ENCODE data around the gene ISL2. TPM values are rescaled to one million over a fixed set of nuclear protein-coding genes. Genes with fewer than 3 reads are reported as not detected.

ISL2 gene
- total RNA-seq, 1 donor from 2014 or later = not detected

DNA sequence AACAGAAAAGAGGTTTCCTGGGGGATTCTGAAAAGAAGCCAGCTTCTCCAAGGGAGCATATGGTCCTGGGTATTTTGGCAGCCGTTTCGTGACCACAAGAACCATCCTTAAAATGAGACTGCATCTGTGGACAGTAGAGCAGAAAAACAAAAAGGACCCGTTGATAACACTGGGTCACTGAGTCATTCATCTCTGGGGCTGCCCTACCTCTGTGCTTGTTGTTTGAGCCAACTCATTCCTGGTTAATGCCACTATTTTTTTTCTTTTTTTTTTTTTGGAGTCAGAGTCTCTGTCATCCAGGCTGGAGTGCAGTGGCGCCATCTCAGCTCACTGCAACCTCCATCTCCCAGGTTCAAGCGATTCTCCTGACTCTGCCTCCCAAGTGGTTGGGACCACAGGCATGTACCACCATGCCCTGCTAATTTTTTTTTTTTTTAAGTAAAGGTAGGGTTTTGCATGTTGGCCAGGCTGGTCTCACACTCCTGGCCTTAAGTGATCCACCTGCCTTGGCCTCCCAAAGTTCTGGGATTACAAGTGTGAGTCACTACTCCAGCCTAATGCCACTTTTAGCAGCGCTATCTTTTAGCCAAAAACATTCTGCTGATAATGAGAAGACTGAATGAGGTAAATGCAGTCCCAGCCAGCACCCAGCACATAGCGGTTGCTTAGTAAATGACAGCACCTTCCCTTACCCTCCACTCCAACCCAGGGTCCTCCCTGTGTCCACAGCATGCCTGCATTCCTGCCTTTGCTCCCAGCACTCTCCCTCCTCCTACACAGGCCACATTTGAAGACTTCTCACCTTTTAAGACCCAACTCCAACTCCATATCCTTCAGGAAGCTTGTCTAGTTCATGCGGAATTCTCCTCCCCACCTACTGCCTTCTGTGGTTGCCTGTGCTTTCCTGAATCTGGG is 9.1 kb upstream of the ISL2 start:
- no peak for DNase-seq (ENCODE audit: low spot score)

DNA sequence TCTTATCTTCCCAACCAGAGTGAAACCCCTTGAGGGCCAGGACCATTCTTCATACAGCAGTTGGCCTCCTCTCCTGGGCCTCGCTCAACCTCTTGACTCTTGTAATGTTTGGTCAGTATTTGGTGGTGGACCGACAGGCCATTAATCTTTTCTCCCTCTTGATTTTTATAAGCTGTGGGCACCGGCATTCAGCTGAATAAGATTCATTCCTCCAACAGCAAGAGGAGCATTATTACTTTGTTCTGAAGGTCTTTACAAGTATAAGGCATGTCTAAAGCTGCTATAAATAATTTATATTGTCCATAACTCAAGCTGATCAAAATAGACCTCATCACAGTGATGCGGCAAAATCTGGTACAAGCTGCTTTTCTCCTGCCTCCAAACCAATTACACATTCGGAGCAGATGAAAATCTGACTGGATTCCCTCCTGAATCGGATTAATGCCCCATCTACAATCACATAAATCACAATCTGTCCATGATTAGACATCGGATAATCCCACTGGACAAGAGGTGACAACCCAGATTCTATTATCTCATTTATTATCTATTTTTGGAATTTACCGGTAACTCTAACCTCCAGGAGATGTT is 8.4 kb upstream of the ISL2 start:
- no peak for DNase-seq (ENCODE audit: low spot score)

DNA sequence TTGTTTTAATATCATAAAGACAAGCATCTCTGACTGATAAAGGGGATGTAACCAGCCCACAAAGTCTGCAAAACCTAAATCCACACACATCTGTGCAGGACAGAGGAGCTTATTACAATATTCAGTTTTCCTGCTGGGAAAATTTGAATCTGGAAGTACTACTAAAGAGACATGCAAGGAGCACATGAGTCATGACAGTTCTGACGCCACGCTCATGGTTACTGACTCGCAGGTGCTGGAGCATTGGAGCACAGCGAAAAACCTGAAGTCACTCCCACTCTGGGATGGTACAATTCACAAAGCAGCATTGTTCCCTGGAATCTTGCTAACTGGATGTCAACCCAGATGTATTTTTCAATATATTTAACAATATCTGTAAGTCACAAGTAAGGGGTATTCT is 7.6 kb upstream of the ISL2 start:
- no peak for DNase-seq (ENCODE audit: low spot score)

DNA sequence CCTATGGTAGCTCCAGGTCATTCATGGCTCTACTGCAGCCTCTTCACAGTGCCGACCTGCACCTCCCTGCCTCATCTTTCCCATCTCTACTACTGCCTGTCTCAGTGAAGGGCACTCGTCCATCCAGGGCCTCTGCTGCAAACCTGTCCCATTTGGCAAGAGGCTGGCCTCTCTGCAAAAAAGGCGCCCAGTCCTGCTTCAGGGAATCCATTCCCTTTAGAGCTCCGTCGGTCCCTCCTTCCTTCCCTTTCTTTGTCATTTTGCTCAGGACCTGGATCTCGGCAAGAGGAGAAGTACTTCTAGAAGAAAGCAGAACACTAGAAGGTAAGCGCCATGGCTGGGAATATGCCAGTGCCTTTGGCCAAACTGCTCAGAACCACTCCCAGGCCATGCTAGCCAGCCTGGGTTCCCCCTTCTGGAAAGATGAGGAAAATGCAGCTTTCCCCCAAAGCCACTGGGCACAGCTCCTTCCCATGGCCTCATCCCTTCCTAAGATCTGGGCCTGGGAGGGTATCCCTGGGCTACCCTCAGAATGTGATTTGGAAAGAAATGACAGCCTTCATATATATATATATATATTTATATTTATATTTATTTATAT is 6.4 kb upstream of the ISL2 start:
- DNase-seq (ENCODE audit: low spot score) = no peak

DNA sequence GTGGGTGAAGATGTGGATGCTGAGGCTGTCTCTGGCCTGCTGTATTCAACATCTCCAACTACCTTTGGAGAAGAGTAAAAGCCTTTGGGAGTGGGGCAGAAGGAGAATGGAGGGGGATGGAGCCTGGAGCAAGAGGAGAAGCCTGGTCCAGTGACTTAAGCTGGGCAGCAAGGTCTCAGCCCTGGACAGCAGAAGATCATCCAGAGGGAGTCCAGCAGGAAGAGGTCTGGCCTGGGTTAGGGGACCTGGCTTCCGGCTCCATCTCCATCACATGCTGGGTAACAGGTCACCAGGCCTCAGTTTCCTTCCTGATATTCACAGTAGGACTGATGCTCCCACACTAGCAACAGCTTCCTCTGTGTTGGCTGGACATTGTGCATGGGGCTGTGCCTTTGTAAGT is 3.8 kb upstream of the ISL2 start:
- no peak for DNase-seq (ENCODE audit: low spot score)

DNA sequence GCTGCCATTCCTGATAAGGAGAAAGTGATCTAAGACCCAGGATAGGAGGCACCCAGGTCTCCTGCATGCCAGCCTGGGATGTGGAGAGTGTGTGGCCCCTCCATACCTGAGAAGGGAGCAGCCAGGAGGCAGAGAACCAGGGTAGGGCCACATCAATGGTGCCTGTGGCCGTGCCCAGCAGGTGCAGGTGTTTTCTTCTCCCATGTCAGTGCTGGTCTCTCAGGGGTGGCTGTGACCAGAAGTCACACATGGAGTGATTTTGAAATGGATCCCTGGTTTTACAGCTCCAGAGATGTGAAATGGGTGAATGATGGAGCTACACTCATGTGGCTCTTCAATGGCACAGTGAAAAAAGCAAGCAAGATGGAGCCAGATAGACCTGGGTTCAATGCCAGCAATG is 3.3 kb upstream of the ISL2 start:
- DNase-seq (ENCODE audit: low spot score) = no peak

DNA sequence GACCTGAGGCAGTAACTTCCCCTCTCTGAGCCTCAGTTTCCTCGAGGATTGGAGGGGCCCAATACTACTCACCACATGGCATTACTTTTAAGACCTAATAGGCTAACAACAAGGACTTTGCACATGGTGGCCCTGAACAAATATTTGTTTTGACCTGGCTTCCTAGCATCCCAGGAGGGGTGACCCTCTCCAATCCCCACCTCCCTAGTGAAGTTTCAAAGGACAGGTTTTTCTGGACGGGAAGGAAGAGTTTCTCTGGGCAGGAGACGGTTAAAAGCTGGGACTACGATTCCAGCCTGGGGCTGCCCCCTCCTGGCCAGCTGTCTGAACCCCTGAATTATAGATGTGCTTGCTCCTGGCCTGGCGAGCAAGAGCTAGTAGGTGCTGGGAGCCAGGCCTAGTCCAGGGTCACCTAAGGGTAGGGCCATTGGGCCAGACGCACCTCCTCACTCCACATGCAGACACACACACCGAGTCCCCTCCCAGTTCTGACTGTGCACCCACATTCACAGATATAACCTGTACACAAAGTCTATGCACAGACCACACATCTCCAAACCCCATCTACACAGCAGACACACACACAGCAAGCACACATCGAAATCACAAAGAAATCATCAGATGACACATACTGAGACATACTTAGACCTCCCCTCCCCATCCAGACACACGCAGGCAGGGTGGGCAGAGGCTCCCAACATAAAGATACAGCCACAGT is 2.7 kb upstream of the ISL2 start:
- no peak for DNase-seq (ENCODE audit: low spot score)

DNA sequence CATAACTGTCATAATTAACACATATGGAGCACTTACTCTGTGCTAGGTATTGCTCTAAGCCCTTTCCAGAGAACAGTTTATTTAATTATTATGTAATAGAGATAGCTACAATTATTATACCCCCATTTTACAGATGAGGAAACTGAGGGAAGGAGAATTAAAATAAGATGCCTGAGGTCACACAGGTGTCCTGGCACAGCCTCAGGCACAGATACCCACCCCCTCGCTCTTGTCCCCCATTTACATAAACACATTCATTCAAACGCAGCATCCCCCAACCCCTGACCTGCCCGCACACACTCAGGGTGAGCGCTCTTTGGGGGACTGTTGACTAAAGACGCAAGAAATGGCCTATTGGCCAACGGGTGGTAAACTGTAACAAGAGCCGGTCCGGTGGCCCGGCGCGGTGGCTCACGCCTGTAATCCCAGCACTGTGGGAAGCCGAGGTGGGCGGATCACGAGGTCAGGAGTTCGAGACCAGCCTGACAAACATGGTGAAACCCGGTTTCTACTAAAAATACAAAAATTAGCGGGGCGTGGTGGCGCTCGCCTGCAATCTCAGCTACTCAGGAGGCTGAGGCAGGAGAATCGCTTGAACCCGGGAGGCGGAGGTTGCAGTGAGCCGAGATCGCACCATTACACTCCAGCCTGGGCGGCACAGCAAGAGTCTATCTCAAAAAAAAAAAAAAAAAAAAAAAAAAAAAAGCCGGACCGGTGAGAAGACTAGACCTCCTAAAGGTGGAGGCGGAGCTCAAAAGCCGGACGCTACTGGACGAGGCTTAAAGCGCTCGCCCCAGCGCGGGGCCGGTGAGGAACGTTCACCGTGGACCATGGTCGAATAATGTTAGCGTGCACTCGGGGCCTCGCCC is 1.9 kb upstream of the ISL2 start:
- DNase-seq (ENCODE audit: low spot score) = no peak

DNA sequence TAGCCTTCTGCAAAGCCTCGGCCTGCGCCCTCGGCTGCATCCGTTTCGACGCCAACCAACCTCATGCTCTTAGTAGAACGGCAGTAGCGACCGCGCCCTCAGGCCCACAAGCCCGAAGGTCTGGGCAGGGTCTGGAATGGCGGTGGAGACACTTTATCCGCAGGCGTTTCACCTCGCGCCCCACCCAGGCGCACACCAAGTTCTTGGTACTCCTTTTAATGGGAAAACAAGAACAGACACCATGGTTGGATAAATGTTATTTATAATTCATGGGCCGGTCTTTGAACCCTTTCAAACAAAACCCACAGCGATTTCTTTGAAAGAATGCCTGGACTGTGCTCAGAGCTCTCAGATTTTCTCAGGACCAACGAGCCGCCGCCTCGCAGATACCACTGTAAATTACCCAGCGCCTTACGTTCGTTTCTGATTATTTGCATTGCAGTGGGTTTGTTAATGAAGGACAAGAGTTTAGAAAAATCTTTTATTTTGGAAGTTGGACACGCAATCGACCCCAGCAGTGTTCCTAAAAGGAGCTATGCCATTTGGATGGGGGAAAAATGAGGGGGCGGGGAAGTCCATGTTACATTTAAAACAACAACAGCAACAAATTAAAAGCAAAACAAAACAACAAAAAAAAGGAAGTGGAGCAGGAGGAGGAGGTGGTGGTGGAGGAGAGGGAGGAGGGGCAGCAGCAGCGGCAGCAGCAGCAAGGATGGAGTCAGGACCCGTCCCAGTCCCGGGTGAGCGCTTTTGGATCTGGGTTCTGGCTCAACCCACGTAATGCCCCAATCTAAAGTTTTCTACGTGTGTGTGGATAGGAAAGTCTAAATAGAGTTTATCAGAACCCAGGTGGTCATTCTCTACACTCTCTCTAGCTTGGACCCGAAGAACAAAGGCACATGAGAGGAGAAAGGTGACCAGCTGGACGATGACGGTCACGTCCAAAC is 993 bp upstream of the ISL2 start:
- DNase-seq (ENCODE audit: low spot score) = no peak

DNA sequence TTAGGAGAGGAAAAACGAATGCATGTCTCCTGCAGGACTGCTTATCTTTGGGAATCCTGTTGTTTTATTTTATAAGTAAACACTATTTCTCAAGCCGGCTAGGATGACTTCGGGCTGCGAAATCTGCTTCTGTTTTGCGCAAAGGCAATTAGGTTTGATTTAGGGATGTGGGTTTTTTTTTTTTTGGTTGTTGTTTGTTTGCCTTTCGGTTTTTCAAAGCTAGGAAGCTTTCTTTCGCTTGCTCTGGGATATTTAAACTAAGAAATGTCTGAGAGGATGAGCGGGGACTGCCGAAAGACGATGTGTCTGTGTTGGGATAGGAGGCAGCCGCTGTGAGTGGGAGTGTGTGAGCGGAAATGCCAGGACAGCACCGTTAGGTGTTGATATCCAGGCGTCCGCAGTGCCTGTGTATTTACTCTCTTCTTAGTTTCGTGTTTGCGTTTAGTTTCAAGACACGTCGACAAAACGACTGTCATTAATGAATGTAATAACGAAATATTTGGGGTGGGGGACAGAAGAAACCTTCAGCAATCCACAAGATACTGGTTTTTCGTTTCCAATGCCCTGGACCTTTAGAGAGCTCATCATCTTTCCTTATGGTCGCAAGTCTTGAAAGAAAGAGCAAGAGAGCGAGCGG is 604 bp downstream of the ISL2 start:
- DNase-seq (ENCODE audit: low spot score) = no peak

DNA sequence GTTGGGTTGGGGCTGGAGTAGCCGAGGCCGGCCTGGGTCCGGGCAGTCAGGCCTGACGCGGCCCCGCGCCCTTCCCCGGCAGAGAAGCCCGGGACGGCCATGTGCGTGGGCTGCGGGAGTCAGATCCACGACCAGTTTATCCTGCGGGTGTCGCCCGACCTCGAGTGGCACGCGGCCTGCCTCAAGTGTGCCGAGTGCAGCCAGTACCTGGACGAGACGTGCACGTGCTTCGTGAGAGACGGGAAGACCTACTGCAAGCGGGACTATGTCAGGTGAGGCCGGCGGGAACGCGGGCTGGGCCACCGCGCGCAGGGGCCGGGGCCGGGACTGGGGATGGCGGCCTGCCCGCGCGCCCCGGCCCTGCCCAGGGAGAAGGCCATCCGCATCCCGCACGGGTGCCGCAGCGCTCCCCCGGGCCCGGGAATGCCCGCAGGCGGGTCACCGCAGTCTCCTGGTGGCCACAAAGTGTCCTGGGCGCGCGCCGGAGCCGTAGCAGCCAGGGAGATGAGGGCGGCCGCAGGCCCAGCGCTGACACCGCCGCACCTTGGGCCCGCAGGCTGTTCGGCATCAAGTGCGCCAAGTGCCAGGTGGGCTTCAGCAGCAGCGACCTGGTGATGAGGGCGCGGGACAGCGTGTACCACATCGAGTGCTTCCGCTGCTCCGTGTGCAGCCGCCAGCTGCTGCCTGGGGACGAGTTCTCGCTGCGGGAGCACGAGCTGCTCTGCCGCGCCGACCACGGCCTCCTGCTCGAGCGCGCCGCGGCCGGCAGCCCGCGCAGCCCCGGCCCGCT is 1.3 kb downstream of the ISL2 start:
- DNase-seq (ENCODE audit: low spot score) = no peak

DNA sequence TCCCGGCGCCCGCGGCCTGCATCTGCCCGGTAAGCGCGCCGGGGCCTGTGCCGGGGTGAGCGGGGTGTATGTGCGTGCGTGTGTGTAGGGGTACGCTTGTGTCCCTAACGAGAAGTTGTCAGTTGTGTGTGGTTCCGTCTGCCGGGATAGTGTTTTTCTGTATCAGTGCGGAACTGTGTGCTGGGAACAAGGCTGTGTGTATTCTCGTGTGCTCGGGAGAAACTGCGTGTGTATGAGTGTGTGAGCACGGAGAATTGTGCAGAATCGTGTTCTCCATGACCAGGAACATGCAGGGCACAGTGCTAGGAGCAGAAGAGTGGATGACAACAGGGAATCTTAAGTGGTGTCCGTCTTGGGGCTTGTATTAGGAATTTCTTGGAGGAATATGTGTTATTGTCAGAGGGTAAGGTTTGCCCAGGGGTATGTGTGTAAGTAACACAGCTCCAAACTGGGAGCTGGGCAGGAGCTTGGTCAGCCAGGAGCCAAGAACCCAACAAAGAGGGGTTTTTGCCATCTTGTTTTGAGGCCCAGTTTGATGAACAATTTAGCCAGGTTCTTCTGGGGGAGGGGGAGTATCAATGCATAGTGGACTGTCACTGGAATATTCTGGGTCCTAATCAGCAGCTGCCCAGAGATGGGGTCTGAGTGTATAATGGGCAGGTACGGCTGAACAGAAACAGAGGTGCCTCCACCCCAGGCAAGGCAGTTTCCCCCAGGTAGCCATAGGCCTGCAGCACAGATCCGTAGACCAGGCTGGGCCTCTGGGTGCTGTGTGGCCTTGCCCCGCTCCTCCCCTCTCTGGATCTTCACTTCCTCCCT is 2.1 kb downstream of the ISL2 start:
- DNase-seq (ENCODE audit: low spot score) = no peak

DNA sequence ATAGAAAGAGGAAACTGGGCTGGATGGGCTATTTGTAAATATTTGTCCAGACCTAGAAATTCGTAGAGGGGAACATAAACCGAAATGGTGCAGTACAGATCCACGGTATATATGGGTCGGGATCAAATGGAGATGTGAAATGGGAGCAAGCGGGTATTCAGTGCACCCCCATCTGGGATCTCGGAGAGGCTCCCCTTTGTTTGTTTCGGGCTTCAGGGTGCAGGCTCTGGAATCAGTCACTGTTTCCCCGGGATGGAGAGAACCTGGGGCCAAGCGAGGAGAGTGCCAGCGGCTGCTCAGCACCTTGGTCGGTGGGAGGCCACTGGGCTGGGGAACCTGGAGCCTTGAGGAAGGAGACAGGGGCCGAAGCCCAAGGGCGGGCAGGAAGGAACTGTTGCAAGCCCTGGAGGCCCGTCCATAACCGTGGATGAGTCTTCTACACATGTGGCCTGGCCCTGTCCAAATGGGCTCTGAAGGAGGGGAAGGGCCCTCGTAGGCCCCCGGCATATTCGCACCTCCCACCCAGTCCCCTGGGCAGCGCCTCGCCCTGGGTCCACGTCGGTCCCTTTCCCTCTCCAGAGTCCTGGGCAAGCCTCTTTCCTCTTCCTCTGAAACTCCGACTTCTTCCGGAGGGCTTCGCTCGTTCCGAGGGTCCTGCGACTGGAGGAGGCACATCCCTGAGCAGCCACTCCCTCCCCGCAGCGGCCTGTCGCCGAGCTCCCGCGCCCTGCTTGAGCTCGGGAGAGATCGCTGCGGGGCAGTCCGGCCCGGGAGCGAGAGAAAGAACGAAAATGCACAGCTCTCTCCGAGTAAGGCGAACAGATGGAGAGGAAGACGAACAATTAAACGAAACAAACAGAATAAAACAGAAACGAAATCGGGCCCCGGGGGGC is 3.0 kb downstream of the ISL2 start:
- DNase-seq (ENCODE audit: low spot score) = no peak

DNA sequence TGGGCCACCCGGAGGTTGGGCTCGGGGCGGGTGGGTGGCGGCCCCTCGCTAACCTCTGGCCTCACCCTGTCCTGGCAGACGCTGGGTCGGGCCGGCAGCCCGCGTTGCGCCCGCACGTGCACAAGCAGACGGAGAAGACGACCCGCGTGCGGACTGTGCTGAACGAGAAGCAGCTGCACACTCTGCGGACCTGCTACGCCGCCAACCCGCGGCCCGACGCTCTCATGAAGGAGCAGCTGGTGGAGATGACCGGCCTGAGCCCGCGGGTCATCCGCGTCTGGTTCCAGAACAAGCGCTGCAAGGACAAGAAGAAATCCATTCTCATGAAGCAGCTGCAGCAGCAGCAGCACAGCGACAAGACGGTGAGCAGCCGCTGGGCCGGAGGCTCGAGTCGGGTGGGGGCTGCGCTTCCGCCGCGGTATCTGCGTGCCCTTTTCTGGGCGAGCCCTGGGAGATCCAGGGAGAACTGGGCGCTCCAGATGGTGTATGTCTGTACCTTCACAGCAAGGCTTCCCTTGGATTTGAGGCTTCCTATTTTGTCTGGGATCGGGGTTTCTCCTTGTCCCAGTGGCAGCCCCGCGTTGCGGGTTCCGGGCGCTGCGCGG is 3.7 kb downstream of the ISL2 start:
- DNase-seq (ENCODE audit: low spot score) = no peak

DNA sequence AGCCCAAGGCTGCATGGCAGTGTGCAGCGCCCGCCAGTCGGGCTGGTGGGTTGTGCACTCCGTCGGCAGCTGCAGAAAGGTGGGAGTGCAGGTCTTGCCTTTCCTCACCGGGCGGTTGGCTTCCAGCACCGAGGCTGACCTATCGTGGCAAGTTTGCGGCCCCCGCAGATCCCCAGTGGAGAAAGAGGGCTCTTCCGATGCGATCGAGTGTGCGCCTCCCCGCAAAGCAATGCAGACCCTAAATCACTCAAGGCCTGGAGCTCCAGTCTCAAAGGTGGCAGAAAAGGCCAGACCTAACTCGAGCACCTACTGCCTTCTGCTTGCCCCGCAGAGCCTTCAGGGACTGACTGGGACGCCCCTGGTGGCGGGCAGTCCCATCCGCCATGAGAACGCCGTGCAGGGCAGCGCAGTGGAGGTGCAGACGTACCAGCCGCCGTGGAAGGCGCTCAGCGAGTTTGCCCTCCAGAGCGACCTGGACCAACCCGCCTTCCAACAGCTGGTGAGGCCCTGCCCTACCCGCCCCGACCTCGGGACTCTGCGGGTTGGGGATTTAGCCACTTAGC is 4.3 kb downstream of the ISL2 start:
- no peak for DNase-seq (ENCODE audit: low spot score)

Measured in umbilical cord (tissue), 2 donors.